GM21515 (cell line): ENCODE results near the gene UBTD1.
"Not testable (repeated sequence)": the region's sequence is repeated elsewhere in the genome, so short reads cannot be mapped to it uniquely, and the experiment has no call there.

Source experiments
- ATAC-seq: cut with Tn5 transposase; IDR thresholded peaks from one replicate; pipeline ENCODE4 v1.9.1; 2021; ENCODE audit not compliant: unreplicated experiment

The UBTD1 gene, protein sequence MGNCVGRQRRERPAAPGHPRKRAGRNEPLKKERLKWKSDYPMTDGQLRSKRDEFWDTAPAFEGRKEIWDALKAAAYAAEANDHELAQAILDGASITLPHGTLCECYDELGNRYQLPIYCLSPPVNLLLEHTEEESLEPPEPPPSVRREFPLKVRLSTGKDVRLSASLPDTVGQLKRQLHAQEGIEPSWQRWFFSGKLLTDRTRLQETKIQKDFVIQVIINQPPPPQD

DNA sequence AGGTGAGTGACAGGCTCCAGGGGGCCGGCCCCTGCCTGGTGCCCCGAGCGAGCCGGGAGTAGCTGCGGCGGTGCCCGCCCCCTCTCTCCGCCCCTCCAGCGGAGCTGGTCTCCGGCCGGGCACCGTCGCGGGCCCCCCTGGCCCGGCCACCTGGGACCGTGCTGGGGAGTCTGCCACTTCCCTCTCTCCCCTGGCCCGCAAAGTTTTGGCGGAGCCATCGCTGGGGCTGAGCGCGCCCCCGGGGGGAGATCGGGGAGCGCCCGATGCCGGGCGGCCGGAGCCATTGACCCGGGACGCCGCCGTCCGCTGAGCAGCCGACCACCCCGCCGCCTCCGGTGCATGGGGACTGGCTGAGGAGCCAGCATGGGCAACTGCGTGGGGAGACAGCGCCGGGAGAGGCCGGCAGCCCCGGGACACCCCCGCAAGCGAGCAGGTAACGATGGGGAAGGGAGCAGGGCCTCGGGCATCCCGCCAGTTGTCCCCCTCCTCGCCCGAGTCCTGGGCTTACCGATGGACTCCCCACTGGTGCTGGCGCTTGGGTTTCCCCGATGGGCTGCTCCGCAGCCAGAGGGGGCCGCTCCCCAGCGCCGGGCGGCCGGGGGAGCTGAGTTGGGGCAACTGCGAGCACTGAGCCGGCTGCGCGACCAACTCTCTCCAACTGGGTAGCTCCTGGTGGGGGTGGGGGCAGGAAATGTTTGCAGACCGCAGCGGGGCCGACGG lies at the start of gene UBTD1:
Gene UBTD1 (plus strand): TSS at position 84 of the 720 bp plus-strand sequence. CDS start 280 bp downstream, at position 364.
- ATAC-seq = peak; percentile 2

GRCh38 chr10:97450828-97451227 lies 47.9 kb upstream of the UBTD1 start:
- no peak for ATAC-seq

GRCh38 chr10:97451605-97452004 lies 47.1 kb upstream of the UBTD1 start:
- ATAC-seq = no peak

DNA sequence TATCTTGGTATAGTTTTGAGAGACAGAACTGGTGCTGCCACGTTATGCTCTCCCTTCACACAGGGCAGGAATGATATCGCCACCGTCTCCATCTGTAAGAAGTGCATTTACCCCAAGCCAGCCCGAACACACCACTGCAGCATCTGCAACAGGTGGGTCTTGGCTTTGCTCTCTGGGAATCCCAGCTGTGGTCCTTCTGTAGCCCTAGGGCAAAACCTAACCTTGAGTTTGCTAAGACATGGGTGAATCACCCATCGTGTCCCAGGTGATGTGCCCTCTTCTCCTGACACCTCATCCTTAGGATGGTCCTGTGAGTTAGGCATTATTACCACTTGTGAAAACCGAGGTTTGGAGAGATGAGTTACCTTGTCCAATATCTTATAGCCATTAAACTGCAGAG lies 46.4 kb upstream of the UBTD1 start:
- no peak for ATAC-seq

DNA sequence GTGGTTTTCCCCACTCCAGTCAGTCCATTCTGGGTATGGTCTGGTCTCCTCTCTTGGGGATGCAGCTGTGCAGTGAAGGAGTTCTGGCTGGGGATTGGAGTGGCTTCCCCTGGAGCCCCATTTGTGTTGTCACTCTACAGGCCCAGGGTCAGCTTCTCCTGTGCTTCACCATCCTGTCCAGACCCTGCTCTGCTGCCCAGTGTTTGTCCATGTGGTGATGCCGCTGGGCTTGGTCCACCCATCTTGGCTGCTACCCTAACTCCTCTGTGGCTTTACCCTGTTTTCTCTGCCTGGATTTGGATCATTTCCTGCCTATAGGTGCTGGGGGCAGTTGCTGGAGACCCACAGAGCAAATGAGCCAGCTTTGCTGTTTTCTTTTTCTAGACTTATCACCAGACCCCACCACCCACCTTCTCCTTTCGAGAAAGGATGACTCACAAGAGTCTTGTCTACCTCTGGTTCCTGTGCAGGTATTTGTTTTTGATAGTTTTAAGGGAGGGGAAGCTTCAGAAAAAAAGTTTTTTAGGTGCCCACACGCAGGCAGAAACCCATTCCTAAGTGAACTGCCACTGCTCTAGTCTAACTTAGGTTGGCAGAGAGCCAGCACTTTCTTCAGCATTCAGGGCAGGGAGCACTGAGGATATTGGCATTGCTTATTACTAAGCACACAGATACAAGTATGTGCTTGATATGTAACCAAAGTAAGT lies 44.2 kb upstream of the UBTD1 start:
- no peak for ATAC-seq

- ATAC-seq = no peak
These were observed 42.6 kb upstream of the UBTD1 start for GRCh38 chr10:97456034-97456685.

DNA sequence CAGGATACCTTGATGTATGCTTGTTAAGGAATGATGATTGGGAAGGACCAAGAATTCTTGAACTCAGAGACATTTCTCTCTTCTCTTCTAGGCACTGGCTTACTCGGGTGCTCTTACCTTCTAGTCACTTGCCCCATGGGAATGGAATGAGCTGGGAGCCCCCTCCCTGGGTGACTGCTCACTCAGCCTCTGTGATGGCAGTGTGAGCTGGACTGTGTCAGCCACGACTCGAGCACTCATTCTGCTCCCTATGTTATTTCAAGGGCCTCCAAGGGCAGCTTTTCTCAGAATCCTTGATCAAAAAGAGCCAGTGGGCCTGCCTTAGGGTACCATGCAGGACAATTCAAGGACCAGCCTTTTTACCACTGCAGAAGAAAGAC lies 42.0 kb upstream of the UBTD1 start:
- no peak for ATAC-seq

- ATAC-seq = no peak
These were observed 39.6 kb upstream of the UBTD1 start for GRCh38 chr10:97459111-97459510.

- ATAC-seq = no peak
These were observed 38.8 kb upstream of the UBTD1 start for GRCh38 chr10:97459933-97460332.

GRCh38 chr10:97462309-97462708 lies 36.4 kb upstream of the UBTD1 start:
- no peak for ATAC-seq

DNA sequence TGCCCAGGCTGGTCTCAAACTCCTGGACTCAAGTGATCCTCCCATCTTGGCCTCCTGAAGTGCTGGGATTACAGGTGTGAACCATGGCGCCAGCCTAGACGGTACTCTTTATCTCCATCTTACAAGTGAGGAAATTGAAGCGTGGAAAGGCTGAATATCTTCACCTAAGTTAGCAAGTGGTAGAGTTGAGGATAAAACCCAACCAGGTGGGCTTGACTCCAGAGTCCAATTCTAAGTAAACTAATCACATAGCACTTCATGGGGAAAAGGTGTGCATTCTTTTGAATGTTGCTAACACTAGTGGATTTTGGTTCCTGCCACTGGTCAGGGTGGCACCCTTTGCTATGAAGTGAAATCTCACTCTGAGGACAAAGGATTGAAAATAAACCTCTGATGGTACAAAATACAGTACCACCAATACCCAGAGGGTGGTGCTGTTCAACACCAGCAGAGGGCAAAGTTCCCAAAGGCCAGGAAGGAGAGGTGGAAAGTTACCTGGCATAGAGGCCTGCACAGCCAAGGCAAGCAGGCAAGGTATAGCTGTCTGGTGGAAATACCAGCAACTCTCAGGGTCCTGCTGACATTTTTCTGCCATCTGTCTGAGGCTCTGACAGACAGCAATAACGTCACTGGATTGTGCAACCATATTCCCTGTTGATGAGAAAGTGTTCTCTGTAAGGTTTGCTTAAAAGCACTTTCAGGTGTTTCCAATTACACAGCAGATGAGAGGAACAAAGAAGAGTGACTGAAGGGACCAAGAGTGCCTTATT lies 35.2 kb upstream of the UBTD1 start:
- no peak for ATAC-seq

DNA sequence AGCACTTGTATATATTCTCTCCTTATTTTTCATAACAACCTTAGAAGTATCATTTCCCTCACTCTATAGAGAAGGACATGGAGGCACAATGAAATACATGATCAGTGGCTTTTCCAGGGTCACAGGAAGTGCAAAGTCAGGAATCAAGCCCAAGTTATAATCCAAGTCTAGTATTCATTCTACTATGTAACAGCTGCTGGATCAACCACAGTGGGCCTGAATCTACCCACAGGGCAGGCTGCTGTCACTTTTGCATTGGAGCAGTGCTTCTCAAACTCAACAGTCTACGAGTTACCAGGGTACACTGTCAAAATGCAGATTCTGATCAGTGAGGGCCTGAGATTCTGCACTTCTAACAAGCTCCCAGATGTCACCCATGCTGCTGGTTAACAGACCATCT lies 34.5 kb upstream of the UBTD1 start:
- ATAC-seq = no peak

DNA sequence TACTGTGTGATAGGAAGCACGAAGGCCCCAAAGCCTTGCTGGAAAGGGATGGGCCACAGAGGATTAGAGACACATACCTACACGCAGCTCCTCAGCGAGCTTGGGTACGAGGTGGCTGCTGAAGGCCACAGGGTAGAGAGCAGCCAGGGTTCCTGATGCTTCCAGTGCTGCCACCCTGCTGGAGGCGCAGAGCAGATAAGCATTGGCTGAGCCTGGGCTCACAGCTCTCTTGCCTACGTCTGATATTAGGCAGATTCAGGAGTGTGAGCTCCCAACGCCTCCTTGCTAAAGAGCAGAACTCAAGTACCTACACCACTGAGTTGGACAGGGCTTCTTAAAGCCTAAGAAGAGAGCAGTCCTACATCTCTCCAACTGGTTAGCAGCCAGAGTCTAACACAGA lies 32.7 kb upstream of the UBTD1 start:
- ATAC-seq = no peak

- ATAC-seq = no peak
These were observed 32.0 kb upstream of the UBTD1 start for GRCh38 chr10:97466755-97467154.

DNA sequence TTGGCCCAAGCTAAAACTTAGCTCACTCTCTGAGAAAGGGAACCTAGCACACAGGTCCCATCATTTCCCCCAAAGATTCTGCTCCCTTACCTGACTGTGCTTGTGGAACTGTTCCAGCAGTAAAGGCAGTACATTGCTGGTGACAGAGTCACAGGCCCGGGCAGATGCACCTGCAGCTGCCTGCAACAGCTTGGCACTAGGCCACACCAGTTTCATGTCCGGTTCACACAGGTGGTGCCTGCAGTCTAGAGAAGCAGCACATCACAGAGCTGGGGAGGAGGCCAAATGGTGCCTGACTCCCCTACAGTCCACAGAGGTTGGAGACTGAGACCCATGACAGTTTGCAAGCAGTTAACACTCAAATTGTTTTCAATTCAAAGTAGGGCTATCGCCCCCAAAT lies 30.6 kb upstream of the UBTD1 start:
- no peak for ATAC-seq

DNA sequence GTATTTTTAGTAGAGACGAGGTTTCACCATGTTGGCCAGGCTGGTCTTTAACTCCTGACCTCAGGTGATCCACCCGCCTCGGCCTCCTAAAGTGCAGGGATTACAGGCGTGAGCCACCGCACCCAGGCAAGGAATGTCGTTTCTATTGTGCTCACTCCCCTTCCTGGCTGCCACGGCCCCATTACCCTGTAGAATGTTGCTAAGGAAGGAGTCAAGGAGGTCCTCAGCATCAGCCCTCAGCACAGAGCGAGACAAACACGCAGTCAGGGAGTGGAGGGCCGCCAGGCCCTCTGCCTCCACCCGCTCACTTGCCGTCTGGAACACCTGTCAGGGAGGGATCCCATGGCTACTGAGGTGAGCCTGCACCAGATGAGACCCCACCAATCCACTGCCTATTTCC lies 29.9 kb upstream of the UBTD1 start:
- not testable (repeated sequence) for ATAC-seq

DNA sequence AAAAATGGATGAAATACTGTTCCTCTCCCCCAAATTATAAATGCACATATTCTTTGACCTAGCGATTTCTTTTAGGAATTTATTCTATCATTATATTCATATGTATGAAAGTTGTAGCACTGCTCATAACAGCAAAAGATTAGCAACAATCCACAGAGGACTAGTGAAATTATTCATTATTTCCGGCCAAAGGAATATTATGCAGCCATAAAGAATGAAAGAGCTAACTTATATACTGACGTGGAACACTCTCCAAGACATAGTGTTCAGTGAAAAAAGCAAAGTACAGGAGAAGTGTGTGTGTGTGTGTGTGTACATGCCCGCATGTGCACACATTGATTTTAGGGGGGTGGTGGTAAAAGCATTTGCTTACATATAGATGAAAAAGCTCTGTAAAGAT lies 23.8 kb upstream of the UBTD1 start:
- no peak for ATAC-seq

GRCh38 chr10:97475936-97476594 lies 22.7 kb upstream of the UBTD1 start:
- ATAC-seq = no peak

DNA sequence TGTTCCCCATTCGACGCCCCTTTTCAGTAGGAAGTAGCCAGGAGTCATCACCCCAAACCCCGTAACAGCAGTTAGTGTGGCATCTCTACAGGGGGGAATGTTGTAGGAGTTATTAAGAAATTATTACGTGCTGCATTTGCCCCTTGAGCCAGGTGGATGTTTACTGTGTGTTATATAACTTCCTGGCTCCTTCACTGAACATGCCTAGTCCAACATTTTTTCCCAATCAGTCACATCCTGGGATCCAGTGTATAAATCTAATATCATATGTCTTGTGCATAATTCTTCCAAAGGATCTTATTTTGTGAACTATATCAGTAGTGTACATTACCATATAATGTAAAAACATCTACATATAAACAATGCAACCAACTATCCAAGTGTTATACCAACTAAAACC lies 19.3 kb upstream of the UBTD1 start:
- not testable (repeated sequence) for ATAC-seq

DNA sequence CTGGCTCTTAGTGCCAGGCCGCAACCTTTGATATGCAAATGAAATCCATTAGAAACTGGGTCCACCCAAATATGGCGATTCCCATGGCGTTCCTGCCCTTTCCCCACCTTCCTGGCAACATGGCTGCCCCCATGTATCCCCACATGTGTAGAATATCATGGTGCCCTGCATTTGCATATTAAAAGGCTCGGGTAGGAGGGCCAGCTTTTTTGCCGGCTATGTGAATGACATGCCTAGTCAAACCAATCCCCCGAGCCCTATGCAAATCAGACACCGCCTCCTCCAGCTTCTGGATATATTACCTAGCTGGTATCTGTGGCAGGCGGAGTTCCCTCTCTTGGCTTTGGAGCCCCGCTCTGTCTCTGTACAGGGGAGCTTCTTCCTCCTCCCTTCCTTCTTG lies 18.8 kb upstream of the UBTD1 start:
- no peak for ATAC-seq
